ENCODE results near the gene PNRC1. TPM values are rescaled to one million over a fixed set of nuclear protein-coding genes. Genes with fewer than 3 reads are reported as not detected.

Gene PNRC1
- polyA plus RNA-seq, 1 donor from 2014 or later, result 22.2 TPM

DNA sequence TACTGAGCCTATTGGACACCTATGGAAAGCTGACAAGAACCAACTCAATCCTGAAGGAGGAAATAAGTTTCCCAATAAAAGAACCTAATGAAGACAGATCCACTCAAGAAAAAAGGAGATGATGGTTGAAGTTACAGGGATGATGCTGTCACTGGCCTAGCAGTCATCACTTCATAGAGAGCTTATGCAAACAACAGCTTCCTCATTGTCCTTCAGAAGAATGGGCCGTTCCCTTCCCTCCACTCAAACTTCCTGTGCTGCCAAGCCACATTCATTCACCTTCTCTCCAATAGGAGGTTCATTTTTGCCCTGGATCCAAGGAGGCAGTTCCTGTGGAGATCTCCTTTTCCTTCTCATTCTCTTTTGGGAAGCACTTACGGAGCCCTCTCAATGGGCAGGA lies 51.5 kb downstream of the PNRC1 start:
- no peak overlapping the region for H2AFZ ChIP-seq (ENCODE audit: low read depth, low read length)
- TF ChIP-seq POLR2AphosphoS5 (IDR thresholded peaks at IDR 0.05) (no peak), RAD21 (conservative IDR thresholded peaks at IDR 0.05) (no peak), REST (IDR thresholded peaks at IDR 0.05; ENCODE audit: borderline replicate concordance) (no peak), EZH2 (IDR thresholded peaks at IDR 0.05; ENCODE audit: borderline replicate concordance, insufficient read depth, low read length, poor library complexity, severe bottlenecking) (no peak), SMC3 (conservative IDR thresholded peaks at IDR 0.05; ENCODE audit: poor library complexity) (no peak), EP300 (conservative IDR thresholded peaks at IDR 0.05; ENCODE audit: poor library complexity, severe bottlenecking) (no peak), TAF1 (IDR thresholded peaks at IDR 0.05; ENCODE audit: low read depth) (no peak), MXI1 (conservative IDR thresholded peaks at IDR 0.05; ENCODE audit: poor library complexity, severe bottlenecking) (no peak)
- TF ChIP-seq, protein P1, sequence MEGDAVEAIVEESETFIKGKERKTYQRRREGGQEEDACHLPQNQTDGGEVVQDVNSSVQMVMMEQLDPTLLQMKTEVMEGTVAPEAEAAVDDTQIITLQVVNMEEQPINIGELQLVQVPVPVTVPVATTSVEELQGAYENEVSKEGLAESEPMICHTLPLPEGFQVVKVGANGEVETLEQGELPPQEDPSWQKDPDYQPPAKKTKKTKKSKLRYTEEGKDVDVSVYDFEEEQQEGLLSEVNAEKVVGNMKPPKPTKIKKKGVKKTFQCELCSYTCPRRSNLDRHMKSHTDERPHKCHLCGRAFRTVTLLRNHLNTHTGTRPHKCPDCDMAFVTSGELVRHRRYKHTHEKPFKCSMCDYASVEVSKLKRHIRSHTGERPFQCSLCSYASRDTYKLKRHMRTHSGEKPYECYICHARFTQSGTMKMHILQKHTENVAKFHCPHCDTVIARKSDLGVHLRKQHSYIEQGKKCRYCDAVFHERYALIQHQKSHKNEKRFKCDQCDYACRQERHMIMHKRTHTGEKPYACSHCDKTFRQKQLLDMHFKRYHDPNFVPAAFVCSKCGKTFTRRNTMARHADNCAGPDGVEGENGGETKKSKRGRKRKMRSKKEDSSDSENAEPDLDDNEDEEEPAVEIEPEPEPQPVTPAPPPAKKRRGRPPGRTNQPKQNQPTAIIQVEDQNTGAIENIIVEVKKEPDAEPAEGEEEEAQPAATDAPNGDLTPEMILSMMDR (IDR thresholded peaks at IDR 0.05; ENCODE audit: poor library complexity, severe bottlenecking), result no peak
- no peak overlapping the region for H3K9ac ChIP-seq (ENCODE audit: low read length)
- H4K20me1 ChIP-seq (ENCODE audit: insufficient read depth), result no peaks in the 10 kb centered on the region
- no peaks in the 10 kb centered on the region for H3K36me3 ChIP-seq (ENCODE audit: insufficient read depth, low read length)
- no peaks in the 10 kb centered on the region for H3F3A ChIP-seq (ENCODE audit: insufficient read depth, low read length, poor library complexity, severe bottlenecking)
- H3K27me3 ChIP-seq (ENCODE audit: insufficient read depth, low read depth, low read length), result no peaks in the 10 kb centered on the region
- no peak overlapping the region for H3K4me2 ChIP-seq (ENCODE audit: low read length)
- no peaks in the 10 kb centered on the region for H3K9me3 ChIP-seq (ENCODE audit: low read length)
- H3K27ac ChIP-seq (ENCODE audit: low read length), result no peak overlapping the region
- H3K4me3 ChIP-seq (ENCODE audit: low read length), result no peak overlapping the region
- H3K9me2 ChIP-seq (ENCODE audit: insufficient read depth, low read length), result no peaks in the 10 kb centered on the region
- H3K79me2 ChIP-seq (replicated peaks; ENCODE audit: insufficient read depth, low read length), result no peaks in the 10 kb centered on the region

DNA sequence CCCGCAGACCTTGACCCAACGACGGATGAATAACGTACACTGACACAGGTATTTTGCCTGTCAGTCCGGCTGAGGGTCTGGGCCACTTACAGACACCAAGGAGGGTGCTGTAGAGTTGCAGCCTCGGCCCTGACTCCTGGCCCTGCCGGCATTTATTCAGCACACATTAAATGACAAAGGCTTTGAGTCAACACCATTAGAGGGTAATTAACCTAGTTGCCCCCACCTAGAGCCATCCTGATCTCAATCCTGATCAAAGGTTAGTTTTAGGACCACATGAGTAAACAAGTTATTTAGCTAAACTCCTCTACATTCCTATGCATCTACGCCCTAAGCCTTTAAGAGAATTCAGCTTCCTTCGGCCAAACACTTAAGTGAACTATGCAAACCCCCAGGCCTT lies 53.4 kb downstream of the PNRC1 start:
- Histone ChIP-seq H3K9ac (ENCODE audit: low read length) (no peak overlapping the region), H3K4me3 (ENCODE audit: low read length) (no peak overlapping the region), H3K9me3 (ENCODE audit: low read length) (no peaks in the 10 kb centered on the region), H3F3A (ENCODE audit: insufficient read depth, low read length, poor library complexity, severe bottlenecking) (no peaks in the 10 kb centered on the region), H3K4me2 (ENCODE audit: low read length) (no peak overlapping the region), H2AFZ (ENCODE audit: low read depth, low read length) (no peak overlapping the region), H3K9me2 (ENCODE audit: insufficient read depth, low read length) (no peaks in the 10 kb centered on the region), H3K36me3 (ENCODE audit: insufficient read depth, low read length) (no peaks in the 10 kb centered on the region), H3K27ac (ENCODE audit: low read length) (no peak overlapping the region), H3K27me3 (ENCODE audit: insufficient read depth, low read depth, low read length) (no peaks in the 10 kb centered on the region), H3K79me2 (replicated peaks; ENCODE audit: insufficient read depth, low read length) (no peaks in the 10 kb centered on the region), H4K20me1 (ENCODE audit: insufficient read depth) (no peaks in the 10 kb centered on the region)
- TF ChIP-seq, protein P1 (IDR thresholded peaks at IDR 0.05; ENCODE audit: poor library complexity, severe bottlenecking), result no peak
- TF ChIP-seq MXI1 (conservative IDR thresholded peaks at IDR 0.05; ENCODE audit: poor library complexity, severe bottlenecking), result no peak
- no peak for TF ChIP-seq TAF1 (IDR thresholded peaks at IDR 0.05; ENCODE audit: low read depth)
- TF ChIP-seq EP300 (conservative IDR thresholded peaks at IDR 0.05; ENCODE audit: poor library complexity, severe bottlenecking), result no peak
